ENCODE results near the gene CPZ.
"Not testable (repeated sequence)": the region's sequence is repeated elsewhere in the genome, so short reads cannot be mapped to it uniquely, and the experiment has no call there.

Gene CPZ

DNA sequence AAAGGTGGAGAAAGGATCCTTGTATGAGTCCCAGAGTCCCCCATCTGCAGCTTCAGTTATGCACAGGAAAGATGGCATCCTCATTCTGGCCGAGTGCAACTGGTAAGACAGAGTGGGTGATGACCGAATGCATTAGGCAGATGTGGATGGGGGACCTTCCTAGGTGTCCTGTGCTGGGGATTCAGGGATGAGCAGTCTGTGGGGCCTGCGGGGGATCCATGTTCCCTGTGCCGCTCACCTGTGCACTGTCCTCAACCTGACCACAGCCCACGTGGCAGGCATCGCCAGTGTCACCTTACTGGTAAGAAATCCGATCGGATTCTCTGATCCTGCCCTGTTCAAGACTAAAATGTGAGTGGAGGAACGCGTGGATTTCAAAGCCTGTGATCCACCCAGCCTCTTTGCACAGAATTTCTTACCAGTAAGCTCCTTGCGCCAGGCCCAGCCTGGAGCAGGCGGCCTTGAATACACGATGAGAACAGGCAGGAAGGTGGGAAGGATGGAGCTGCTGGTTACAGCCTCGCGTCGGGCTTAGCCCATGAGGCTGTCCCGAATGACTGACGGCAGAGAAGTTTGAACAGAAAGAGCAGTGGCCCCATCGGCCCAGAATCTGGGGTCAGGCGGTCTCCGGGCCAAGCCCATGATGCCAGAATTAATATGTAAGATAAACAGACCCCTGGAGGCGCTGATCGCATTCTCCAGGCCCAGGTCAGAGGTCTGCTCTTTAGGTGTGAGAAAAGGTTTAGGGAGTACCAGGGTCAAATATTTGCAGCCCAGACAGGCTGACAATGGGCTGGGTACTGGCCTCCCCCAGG is 56.5 kb downstream of the CPZ start:
- in situ Hi-C loops (cut with MboI; ENCODE audit: low sequenced_read_pairs) = no loop called here

DNA sequence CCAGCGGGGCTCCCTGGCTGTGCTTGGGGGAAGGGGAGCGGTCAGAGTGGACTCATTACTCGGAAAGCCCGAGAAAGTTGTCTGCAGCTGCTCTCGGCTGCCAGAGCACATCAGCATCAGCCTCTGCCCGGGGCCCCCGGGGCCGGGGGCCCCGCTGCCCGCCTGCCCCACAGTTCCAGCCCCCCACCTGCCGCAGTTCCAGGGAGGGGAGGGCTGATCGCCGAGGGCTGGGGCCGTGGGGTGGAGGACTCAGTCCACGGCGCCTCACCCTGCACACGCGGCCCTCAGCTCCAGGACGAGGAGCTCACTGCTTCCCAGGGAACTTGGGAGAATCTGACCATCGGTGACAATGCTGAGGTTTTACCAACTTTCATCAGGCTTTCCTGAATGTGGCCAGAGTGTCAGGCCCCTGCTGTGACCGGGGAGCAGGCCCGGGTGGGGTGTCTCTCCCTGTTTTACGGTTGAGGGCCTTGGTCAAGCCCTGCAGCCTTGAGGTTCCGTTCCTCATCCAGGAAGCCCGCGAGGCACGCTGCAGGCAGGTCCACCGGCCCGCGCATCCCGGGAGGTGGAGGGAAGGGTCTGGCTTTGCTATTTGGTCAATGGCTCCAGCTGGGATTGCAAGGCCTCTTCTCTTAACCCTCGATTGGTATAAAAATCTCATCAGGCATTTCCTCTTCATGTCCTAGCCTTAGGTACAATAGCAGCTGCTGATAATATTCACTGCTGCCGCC is 57.2 kb downstream of the CPZ start:
- in situ Hi-C loops (cut with MboI; ENCODE audit: low sequenced_read_pairs) = no loop called here

DNA sequence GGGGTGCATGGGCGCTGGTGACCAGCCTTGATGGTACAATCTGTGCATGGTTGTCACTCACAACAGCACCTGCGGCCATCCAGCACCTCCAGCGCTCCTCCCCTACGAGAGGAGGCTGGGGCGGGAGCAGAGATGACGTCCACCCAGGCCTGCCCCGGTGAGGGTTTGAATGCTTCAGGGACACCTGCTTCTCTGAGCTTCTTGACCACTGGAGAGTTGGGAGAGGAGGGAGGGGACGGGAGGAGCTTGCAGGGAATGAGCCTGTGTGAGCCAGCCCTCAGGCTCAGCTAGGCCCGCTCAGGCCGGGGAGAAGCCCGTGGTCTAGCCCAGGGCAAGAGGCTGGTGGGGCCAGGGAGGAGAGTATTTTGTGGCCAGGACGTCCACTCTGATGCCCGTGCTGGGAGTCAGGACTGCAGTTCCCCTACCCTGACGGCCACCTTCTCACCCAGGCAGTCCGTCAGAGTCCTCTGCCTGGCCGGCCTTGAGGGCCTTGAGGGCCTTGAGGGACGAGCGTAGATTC is 59.2 kb downstream of the CPZ start:
- in situ Hi-C loops (cut with MboI; ENCODE audit: low sequenced_read_pairs) = no loop called here

DNA sequence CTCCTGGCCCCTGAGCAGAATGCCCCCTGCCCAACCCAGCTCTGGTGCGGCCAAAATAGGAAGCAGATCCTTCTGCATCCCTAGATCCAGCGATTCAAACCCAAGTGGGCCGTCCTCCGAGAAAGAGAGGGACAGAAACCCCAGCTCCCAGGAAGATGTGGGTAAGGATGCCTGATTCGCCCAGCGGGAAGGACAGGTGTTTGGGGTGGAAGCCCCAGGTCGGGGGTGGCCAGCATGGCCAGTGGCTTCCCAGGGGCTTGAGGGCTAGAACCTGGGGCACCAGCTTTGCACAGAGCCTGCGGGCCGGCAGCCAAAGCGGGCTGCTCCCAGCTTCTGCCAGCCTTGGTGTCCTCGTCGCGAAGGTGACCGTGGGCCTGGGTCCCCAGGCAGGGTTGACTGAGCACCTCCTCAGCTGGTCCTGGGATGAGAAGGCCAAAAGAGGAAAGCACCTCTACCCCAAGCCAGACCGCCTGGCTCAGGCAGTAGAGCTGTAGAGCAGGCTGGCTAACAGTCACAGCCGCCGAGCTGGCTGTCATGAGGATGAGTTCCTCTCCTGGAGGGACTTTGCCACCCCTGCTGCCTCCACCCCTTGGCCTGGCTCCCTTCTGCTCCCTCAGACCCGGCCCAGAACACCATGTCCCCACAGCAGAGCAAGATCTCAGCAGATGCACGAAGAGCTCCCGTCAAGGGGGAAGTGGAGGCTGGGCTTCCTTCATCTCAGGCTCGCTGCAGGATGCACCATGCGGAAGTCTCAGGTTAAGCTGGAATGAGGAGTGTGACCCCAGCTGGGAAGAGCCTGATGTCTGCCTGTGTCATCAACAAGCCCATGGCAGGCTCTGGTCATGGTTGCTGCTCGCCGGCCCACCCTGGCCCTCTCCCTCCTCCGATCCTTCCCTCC is 59.9 kb downstream of the CPZ start:
- in situ Hi-C loops (cut with MboI; ENCODE audit: low sequenced_read_pairs) = no loop called here

DNA sequence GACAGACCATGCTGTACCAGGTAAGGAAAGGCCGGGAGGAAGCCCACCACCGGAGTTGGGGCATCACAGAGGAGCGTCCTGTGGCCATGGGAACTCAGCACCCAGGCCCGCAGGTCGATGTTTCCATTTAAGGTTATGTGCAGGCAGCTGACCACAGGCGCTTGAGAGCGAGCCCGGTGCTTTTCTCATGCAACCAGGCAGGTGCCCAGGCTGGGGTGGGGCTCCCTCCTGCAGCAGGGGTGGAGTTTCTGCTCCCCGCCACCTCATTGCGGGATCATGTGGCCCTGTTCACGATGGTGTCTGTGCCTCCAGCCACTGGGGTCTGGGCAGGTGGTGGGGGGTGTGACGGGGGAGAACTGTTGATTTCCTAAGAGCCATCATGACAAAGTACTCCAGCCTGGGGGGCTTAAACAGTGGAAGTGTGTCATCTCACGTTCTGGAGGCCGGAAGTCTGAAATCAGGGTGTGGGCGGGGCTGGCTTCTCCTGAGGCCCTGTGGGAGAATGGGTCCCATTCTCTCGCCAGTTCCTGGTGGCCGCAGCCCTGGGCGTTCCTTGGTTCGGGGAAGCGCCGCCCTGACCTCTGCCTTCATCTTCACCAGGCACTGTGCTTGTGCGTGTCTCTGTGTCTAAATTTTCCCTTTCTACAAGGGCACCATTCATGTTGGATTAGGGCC is 60.9 kb downstream of the CPZ start:
- in situ Hi-C loops (cut with MboI; ENCODE audit: low sequenced_read_pairs) = no loop called here

DNA sequence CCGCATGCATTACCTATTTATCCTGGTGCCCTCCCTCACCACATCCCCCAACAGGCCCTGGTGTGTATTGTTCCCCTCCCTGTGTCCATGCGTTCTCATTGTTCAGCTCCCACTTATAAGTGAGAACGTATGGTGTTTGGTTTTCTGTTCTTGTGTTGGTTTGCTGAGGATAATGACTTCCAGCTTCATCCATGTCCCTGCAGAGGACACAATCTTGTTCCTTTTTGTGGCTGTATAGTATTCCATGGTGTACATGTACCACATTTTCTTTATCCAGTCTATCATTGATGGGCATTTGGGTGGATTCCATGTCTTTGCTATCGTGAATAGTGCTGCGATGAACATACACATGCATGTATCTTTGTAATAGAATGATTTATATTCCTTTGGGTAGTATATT is 61.6 kb downstream of the CPZ start:
- in situ Hi-C loops (cut with MboI; ENCODE audit: low sequenced_read_pairs) = not testable (repeated sequence)

DNA sequence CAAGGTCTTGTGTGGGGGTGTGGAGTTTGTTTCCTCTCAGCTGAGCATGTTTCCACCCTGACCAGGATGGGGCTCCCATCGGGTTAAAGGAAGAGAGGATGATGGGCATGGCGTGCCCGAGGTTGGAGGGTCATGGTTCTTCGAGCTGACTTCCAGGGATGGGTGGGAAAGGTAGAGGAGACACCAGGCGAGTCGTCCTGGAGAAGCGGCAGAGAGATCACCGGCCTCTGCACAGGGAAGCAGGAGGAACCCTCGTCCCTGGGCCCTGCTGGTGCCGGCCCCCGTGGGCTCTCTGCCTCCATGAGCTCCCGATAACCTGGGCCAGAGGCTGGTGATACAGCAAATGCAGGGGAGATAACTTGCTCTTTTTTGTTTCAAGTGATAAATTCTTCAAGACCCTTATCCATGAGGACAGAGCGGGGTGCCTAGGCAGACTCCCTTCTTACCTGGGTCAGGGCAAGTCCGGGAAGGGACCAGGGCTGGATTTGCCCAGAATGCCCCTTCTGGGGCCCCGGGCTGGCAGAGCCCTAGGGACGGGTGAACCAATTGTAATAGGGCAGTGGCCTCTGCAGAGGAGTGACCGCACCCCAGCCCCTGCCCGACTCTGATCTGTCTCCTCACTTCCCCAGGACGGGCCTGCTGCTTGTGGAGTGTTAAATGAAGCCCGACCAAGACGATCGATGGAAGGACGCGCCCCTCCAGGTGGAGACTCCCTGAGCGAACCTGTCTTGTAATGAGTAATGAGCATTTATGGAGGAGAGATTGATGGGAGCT is 63.0 kb downstream of the CPZ start:
- in situ Hi-C loops (cut with MboI; ENCODE audit: low sequenced_read_pairs) = no loop called here

DNA sequence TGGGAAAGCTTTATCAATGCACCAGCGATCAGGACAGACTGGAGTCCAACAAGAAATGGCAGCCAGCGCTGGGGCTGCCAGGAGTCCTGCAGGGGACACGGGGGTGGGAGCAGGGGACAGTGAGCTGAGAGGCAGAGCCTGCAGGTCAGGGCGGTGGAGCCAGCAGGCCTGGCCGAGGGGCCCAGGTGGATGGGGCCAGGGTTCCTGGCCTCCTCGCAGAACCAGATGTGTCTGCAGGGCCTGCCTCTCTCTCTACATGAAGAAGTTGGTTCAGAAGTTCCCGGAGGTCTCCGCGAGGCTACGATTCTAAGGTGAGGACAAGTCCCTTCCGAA is 63.6 kb downstream of the CPZ start:
- in situ Hi-C loops (cut with MboI; ENCODE audit: low sequenced_read_pairs) = no loop called here

DNA sequence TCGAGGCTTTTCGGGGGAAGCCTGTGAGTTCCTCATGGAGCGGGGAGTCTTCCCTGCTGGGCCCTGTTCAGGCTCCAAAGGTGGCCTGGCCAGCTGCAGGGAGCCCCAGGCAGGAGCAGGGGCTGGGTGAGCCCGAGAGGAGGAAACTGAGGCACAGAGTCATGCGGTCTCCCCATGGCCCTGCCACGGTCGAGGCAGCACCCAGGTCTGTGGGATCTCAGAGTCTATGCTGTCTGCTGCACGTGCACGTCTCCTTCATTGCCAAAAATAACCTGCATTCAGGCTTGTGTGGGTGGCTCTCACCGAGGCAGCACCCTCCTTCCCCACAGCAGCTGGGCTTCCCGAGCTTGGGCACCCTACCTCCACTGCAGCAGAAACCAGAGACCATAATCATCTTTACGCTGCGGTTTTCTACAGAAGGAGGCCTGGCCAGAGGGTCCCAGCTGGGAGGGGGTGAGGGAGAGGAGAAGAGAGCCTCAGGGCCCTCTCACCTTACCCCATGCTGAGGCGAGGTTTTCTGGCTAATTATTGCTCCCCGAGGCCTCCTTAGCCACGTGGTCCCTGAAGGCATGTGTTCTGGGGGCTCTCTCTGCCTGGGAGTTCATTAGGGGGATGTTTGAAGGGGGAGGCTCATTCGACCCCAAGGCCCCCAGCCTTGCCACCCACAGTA is 64.3 kb downstream of the CPZ start:
- in situ Hi-C loops (cut with MboI; ENCODE audit: low sequenced_read_pairs) = no loop called here

DNA sequence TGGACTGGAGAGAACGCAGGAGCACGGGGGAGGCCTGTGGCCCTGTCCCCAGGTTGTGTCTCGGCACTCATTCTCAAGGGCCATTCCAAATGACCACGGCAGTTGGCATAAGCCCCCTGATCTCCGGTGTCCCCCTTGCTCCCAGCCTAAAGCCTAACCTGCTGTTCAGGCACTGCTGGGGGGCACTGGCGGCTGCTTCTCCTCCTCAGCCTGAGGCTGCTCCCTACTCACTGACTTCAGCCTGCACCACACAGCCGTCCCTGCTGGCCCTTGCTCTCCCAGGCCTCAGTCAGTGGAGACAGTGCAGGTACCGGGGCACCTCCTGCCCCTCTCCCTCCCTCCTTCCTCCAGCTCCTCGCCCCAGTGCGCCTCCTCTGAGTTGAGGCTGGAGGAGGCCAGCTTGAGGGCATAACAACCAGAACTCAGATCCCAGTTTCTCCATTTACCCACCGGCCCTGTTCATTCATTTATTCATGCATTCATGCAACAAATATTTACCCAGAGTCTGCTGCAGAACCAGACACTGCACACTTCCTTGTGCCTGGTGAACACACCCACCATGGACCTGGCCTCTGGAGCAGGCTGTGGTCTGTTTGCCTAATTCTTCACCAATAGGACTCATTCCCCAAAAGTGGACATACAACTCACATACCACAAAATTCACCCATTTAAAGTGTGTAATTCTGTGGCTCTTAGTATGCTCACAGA is 65.0 kb downstream of the CPZ start:
- in situ Hi-C loops (cut with MboI; ENCODE audit: low sequenced_read_pairs) = no loop called here

DNA sequence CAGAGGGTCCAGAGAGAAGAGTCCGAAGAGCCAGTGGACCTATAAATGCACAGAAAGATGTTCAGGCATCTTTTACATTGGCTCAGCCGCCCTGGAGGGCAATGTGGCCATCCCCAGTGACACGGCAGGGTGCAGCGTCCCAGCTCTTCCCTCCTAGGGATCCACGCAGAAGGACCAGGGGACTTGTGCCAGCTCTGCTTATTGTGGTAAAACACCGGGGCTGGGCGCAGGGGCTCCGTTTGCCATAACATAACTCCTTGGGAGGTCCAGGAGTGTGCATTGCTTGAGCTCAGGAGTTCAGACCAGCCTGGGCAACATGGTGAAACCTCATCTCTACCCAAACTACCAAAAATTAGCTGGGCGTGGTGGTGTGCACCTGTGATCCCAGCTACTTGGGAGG is 70.2 kb downstream of the CPZ start:
- in situ Hi-C loops (cut with MboI; ENCODE audit: low sequenced_read_pairs) = no loop called here

DNA sequence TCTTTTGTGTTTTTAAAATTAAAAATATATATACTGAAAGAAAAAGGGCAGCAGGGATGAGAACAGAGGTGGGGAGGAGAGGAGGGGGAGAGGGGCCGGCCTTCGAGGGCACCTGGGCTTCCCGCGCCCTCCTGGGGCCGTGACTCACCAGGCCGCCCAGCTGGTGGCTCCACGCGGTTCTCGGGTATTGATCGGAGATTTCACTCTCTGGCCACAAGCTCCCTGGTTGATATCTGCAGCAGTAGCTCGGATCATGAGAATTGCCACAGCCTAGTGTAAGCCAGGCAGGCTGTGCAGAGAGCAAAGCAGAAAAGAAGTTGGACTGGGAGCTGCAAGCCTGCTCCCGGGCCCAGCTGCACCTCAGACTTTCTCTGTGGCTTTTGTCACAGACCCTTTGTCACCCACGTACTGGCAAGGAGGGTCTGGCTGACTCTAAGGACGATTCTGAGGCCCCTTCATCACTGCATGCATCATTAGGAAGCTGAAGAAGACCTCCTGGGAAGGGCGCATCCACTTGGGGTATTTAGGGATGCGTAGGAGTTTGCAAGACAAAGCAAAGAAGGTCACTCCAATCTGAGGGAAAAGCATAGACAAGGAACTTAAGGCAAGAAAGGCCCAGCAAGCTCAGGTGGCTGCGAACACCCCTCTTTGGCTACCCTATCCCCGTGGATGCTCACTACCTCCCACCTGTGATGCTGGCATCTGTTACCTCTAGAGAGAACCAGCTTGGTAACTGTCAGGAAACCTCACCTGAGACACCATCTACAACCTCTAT is 71.7 kb downstream of the CPZ start:
- in situ Hi-C loops (cut with MboI; ENCODE audit: low sequenced_read_pairs) = no loop called here

DNA sequence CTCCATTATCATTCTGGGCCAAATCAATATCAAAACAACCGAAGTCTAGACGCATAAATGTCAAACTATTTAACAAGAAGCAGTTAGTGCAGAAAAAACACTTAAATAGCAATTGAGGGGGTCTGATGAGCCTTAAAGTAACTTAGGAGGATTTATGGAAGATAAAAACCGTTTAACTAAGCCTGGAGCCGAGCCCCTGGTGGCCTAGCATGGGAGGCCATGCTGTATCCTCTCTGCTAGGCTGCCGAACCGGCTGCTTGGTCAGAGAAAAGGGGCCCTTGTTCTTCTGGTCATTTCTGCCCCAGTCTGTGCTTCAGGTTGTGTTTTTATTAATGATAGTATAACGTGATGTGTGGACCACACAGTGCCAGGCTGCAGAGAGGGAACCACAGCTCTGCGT is 72.4 kb downstream of the CPZ start:
- in situ Hi-C loops (cut with MboI; ENCODE audit: low sequenced_read_pairs) = no loop called here

DNA sequence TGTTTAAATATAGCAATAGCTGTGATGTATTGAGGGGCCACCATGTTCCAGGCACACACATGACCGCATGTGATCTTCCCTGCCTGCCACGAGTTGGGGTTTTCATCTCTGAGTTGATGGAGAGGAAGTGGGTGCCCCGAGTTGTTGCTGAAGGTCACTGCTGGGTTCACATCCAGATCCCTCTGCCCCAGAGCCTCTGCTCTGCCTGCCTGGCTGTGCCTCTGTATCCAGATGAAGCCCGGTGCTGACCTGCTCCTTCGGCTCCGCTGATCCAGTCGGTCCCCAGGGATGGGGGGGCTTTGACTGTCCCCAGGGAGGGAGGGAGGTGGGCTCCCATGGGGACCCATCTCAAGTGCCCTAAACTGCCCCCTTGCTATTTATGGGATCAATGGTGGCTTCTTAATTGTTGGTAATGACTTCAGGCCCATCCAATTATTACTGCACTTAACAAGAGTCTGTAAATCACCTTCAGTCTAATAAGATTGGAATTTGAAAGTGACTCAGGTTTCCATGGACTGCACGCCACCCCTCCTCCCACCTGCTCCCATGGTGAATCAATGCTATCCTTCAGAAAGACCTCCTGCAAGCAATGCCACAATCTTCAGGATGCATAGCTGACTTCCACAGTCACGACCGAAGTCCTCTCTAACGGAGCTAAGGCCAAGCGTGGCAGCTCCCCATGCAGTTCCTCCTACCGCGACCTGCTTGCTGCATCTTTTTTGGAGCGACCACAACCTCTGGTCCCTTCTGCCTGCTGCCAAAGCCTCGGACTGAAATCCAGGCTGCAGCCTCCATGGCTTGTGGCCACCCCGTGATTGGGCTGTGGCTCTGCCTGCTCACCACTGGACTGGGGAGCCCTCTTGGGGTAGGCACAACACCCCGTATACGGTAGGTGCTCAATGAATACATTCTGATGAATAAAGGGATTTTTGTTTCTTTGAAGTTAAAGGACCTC is 73.1 kb downstream of the CPZ start:
- in situ Hi-C loops (cut with MboI; ENCODE audit: low sequenced_read_pairs) = no loop called here

DNA sequence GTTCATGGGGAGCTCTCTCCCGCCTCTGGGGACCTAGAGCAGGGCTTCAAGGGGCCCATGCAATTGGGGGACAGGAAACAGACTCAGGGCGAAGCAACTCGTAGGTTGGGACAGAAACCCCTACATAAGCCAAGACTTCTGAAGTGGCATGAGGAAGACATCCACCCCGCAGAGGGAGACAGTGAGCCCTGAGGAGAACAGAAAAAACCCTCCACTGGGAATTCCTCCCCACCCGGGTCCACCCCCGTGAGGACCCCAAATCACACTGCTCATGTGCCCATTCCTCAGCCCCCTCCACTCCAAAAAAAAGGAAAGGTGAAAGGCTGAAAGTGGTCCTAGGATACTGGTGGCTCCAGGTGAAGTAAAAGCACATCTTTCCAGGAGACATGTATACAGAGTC is 74.0 kb downstream of the CPZ start:
- in situ Hi-C loops (cut with MboI; ENCODE audit: low sequenced_read_pairs) = no loop called here

Measured in HL-60/S4 treated with retinoic acid at 250 ng/mL for 4 days and 3 days (cell line).